GM12878 (cell line): ENCODE measurements around the gene FKBP15. TPM values are rescaled to one million over a fixed set of nuclear protein-coding genes. Genes with fewer than 3 reads are reported as not detected.

Experiments
- ATAC-seq: fragments of 200-7000 bp; cut with Tn5 transposase; 3 replicates; pipeline ENCODE4 v1.9.1; 2020; ENCODE audit warnings: mild to moderate bottlenecking, moderate library complexity
- BruUV-seq: library from RNA; stranded (reverse); fragments of 400-500 nt; replicated peaks from 2 replicates; lab custom pipeline; 2021; lab: Mats Ljungman, UMichigan
- CTCF ChIA-PET: fragments of 300-600 bp; sonication (Branson Sonifier 250); formaldehyde crosslinking; extraction: SDS; loops from one replicate; lab custom pipeline; 2021; ENCODE audit warnings: inconsistent platforms; lab: Yijun Ruan, JAX
- POLR2A ChIA-PET: fragments of 350-600 bp; formaldehyde crosslinking; extraction: SDS; loops from one replicate; lab custom pipeline; 2021; ENCODE audit warnings: inconsistent platforms; lab: Charles Lee
- RAD21 ChIA-PET: fragments of 300-600 bp; sonication (Branson Sonifier 250); formaldehyde crosslinking; loops from one replicate; lab custom pipeline; 2023; ENCODE audit warnings: antibody characterized with exemption; ENCODE audit not compliant: unreplicated experiment; lab: Charles Lee
- SMC1A ChIA-PET: fragments of 300-600 bp; sonication (Branson Sonifier 250); formaldehyde crosslinking; loops from one replicate; lab custom pipeline; 2023; ENCODE audit not compliant: unreplicated experiment, uncharacterized antibody; lab: Charles Lee
- DNase-seq: peaks from one replicate; pipeline ENCODE4 v3.0.0-alpha.2; 2011; ENCODE audit warnings: low read depth, low spot score
- FAIRE-seq: peaks from 3 replicates; lab custom pipeline; 2011; peaks lifted over from hg19 to GRCh38; lab: Jason Lieb, UNC
- H2AFZ ChIP-seq: 2 replicates; pipeline ENCODE4 v1.6.0; 2011; ENCODE audit warnings: low read depth, low read length, control low read depth; ENCODE audit not compliant: control insufficient read depth
- H3K27ac ChIP-seq: 2 replicates; pipeline ENCODE4 v1.5.1; 2011; ENCODE audit warnings: control low read depth; ENCODE audit not compliant: control insufficient read depth, insufficient read depth
- H3K27me3 ChIP-seq, 2 experiments: replicated peaks in 1 of 2; 2 replicates each; pipeline versions ENCODE4 v1.6.0 to v1.6.1; 2011; ENCODE audit warnings: low read length in 1 of 2; ENCODE audit not compliant: control insufficient read depth in 2 of 2, insufficient read depth in 2 of 2
- H3K36me3 ChIP-seq, 2 experiments: 2 replicates each; pipeline ENCODE4 v1.5.1; 2011; ENCODE audit warnings: low read length in 1 of 2; ENCODE audit not compliant: control insufficient read depth in 2 of 2, insufficient read depth in 2 of 2
- H3K4me1 ChIP-seq: 2 replicates; pipeline ENCODE4 v1.6.1; 2011; ENCODE audit warnings: mild to moderate bottlenecking, low read length, moderate library complexity, mixed read lengths; ENCODE audit not compliant: control insufficient read depth, insufficient read depth
- H3K4me2 ChIP-seq: 2 replicates; pipeline ENCODE4 v1.6.0; 2011; ENCODE audit warnings: control low read depth; ENCODE audit not compliant: control insufficient read depth, insufficient read depth
- H3K4me3 ChIP-seq: fragments of 200-600 bp; sonication (generic); 2 replicates; pipeline ENCODE4 v1.5.1; 2016
- H3K79me2 ChIP-seq: 2 replicates; pipeline ENCODE4 v1.6.0; 2011; ENCODE audit warnings: low read length; ENCODE audit not compliant: control insufficient read depth, insufficient read depth
- H3K9ac ChIP-seq: 2 replicates; pipeline ENCODE4 v1.8.0; 2011; ENCODE audit warnings: low read length, control low read depth, mixed read lengths; ENCODE audit not compliant: control insufficient read depth, insufficient read depth
- H3K9me3 ChIP-seq: replicated peaks from 3 replicates; pipeline ENCODE4 v1.5.1; 2011; ENCODE audit warnings: mild to moderate bottlenecking, low read length; ENCODE audit not compliant: control insufficient read depth, insufficient read depth
- H4K20me1 ChIP-seq: 2 replicates; pipeline ENCODE4 v1.6.0; 2011; ENCODE audit not compliant: control insufficient read depth, insufficient read depth
- BCL11A ChIP-seq: IDR thresholded peaks from 2 replicates; pipeline ENCODE4 v1.6.1; 2011; ENCODE audit warnings: low read depth, low read length
- BCLAF1 ChIP-seq: fragments of 450-650 bp; IDR thresholded peaks from 2 replicates; pipeline ENCODE4 v1.6.1; 2017; ENCODE audit warnings: antibody characterized with exemption, mild to moderate bottlenecking, moderate library complexity
- FOXM1 ChIP-seq: IDR thresholded peaks from 2 replicates; pipeline ENCODE4 v1.6.1; 2012; ENCODE audit warnings: low read depth, mild to moderate bottlenecking, inconsistent platforms, low read length, moderate library complexity
- HDGF ChIP-seq: fragments of 450-650 bp; IDR thresholded peaks from 2 replicates; pipeline ENCODE4 v1.6.1; 2016; ENCODE audit warnings: antibody characterized with exemption
- IRF5 ChIP-seq: fragments of 450-650 bp; IDR thresholded peaks from 2 replicates; pipeline ENCODE4 v1.6.1; 2017; ENCODE audit warnings: borderline replicate concordance
- RAD21 ChIP-seq: IDR thresholded peaks from 2 replicates; pipeline ENCODE4 v1.6.1; 2011; ENCODE audit warnings: mild to moderate bottlenecking, low read depth, low read length, moderate library complexity; ENCODE audit not compliant: insufficient read depth
- SMAD1 ChIP-seq: fragments of 450-650 bp; IDR thresholded peaks from 2 replicates; pipeline ENCODE4 v1.6.1; 2018; ENCODE audit warnings: mild to moderate bottlenecking, low read depth; ENCODE audit not compliant: partially characterized antibody
- TCF12 ChIP-seq: IDR thresholded peaks from 2 replicates; pipeline ENCODE4 v1.6.1; 2011; ENCODE audit warnings: low read depth, mild to moderate bottlenecking, low read length
- WRNIP1 ChIP-seq: IDR thresholded peaks from 2 replicates; pipeline ENCODE4 v1.6.1; 2011; ENCODE audit warnings: low read depth, low read length, improper control_type of control experiment, borderline replicate concordance
- WGBS: methylation state at CpG from one replicate; pipeline ENCODE4 v1.1.6; 2016; ENCODE audit warnings: low lambda C conversion rate; ENCODE audit not compliant: insufficient replicate concordance, insufficient coverage; ENCODE audit errors: missing lambda C conversion rate; 5-methylcytosine and 5-hydroxymethylcytosine counted together
- in situ Hi-C: fragments of 300-500 bp; cut with MboI; formaldehyde crosslinking; loops from 9 replicates; pipeline ENCODE4 v1.14.3; 2018; ENCODE audit warnings: mixed read lengths
- intact Hi-C: fragments of 100-400 bp; cut with micrococcal nuclease; formaldehyde crosslinking; loops from one replicate; pipeline ENCODE4 v1.14.2; 2022; ENCODE audit not compliant: unreplicated experiment
- polyA plus RNA-seq, 11 experiments: library from polyadenylated mRNA; depleted of rRNA in 4 of 11; unstranded in 6 of 11; stranded (reverse) in 5 of 11; fragments of >200 nt; fragmentation: Nextera tagmentation in 4 of 11; fragmentation: Illumina TruSeq in 1 of 11; extraction: Ambion mirVana in 4 of 11; extraction: Trizol in 1 of 11; gene quantifications; 1 replicate in 1 of 11; 2 replicates in 10 of 11; pipeline versions ENCODE4 v1.2.1 to v1.2.3, GENCODE V29; 2011 to 2016; ENCODE audit warnings: inconsistent platforms in 2 of 11, missing spikeins in 2 of 11, low read depth in 1 of 11
- total RNA-seq, 4 experiments: library from RNA; depleted of rRNA in 3 of 4; stranded (reverse); fragments of >200 nt in 3 of 4; fragmentation: Illumina TruSeq in 1 of 4; extraction: Trizol in 1 of 4; gene quantifications; 2 replicates each; pipeline versions ENCODE4 v1.2.1 to v1.2.3, GENCODE V29; 2013 to 2021
- TF ChIP-seq, protein P1 (sequence below): IDR thresholded peaks from 2 replicates; pipeline ENCODE4 v1.6.1; 2011; ENCODE audit warnings: low read depth, low read length, improper control_type of control experiment, borderline replicate concordance
- TF ChIP-seq, protein P2 (sequence below): IDR thresholded peaks from 2 replicates; pipeline ENCODE4 v1.6.1; 2011; ENCODE audit warnings: borderline replicate concordance, low read depth, mild to moderate bottlenecking, moderate library complexity, mixed read lengths, low read length; ENCODE audit not compliant: insufficient read depth; ENCODE audit errors: extremely low read length
- TF ChIP-seq, protein P3 (sequence below): fragments of 450-650 bp; IDR thresholded peaks from 2 replicates; pipeline ENCODE4 v1.6.1; 2018; ENCODE audit warnings: borderline replicate concordance, mild to moderate bottlenecking; ENCODE audit not compliant: partially characterized antibody

The FKBP15 gene
- total and polyA plus RNA-seq, 10 of the 15 experiments (the other 5 are each of a cell fraction or from before 2014, with no cell fraction given) = 5.0 to 53.4 (median 21.2) TPM

- TF ChIP-seq TCF12 (no peak), IRF5 (no peak), WRNIP1 (no peak), BCL11A (no peak), RAD21 (no peak), BCLAF1 (no peak), FOXM1 (no peak), SMAD1 (no peak), HDGF (no peak)
- TF ChIP-seq, protein P1, sequence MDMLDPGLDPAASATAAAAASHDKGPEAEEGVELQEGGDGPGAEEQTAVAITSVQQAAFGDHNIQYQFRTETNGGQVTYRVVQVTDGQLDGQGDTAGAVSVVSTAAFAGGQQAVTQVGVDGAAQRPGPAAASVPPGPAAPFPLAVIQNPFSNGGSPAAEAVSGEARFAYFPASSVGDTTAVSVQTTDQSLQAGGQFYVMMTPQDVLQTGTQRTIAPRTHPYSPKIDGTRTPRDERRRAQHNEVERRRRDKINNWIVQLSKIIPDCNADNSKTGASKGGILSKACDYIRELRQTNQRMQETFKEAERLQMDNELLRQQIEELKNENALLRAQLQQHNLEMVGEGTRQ = no peak
- TF ChIP-seq, protein P2, sequence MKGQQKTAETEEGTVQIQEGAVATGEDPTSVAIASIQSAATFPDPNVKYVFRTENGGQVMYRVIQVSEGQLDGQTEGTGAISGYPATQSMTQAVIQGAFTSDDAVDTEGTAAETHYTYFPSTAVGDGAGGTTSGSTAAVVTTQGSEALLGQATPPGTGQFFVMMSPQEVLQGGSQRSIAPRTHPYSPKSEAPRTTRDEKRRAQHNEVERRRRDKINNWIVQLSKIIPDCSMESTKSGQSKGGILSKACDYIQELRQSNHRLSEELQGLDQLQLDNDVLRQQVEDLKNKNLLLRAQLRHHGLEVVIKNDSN = no peak
- TF ChIP-seq, protein P3, sequence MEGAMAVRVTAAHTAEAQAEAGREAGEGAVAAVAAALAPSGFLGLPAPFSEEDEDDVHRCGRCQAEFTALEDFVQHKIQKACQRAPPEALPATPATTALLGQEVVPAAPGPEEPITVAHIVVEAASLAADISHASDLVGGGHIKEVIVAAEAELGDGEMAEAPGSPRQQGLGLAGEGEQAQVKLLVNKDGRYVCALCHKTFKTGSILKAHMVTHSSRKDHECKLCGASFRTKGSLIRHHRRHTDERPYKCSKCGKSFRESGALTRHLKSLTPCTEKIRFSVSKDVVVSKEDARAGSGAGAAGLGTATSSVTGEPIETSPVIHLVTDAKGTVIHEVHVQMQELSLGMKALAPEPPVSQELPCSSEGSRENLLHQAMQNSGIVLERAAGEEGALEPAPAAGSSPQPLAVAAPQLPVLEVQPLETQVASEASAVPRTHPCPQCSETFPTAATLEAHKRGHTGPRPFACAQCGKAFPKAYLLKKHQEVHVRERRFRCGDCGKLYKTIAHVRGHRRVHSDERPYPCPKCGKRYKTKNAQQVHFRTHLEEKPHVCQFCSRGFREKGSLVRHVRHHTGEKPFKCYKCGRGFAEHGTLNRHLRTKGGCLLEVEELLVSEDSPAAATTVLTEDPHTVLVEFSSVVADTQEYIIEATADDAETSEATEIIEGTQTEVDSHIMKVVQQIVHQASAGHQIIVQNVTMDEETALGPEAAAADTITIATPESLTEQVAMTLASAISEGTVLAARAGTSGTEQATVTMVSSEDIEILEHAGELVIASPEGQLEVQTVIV = no peak
- intact Hi-C loops (no loop called here), in situ Hi-C loops (no loop called here)
- BruUV-seq = no TSS peak
- no peak for ATAC-seq
- Histone ChIP-seq H3K4me1 (no peaks in the 10 kb centered on the region), H3K79me2 (no peaks in the 10 kb centered on the region), H3K9ac (no peak overlapping the region), H3K4me3 (no peak overlapping the region), H3K27me3 (no peaks in the 10 kb centered on the region; a peak in 1 of 4 replicates), H3K4me2 (no peak overlapping the region), H3K9me3 (no peaks in the 10 kb centered on the region), H3K36me3 (no peaks in the 10 kb centered on the region), H2AFZ (no peak overlapping the region), H4K20me1 (no peaks in the 10 kb centered on the region; the same call in 1 of the 2 replicates), H3K27ac (no peak overlapping the region)
- RAD21 ChIA-PET = no interaction called here
- SMC1A ChIA-PET = no interaction called here
- CTCF ChIA-PET = interaction anchor here (0.9 to 3.6 kb wide), 4 partner anchors 12 to 769 kb away, joined by 3 to 16 read pairs (median 4); partner anchors contain the start of genes CDC26, HSDL2 and PRPF4
- DNase-seq = no peak
- WGBS = 78% methylated on average over 8 of the region's 8 CpGs
- FAIRE-seq = no peak
- POLR2A ChIA-PET = no interaction called here
Observed at GRCh38 chr9:113148781-113149510, 72.1 kb downstream of the FKBP15 start.
